Panc1 (cell line): ENCODE data around the gene CDH19. TPM values are rescaled to one million over a fixed set of nuclear protein-coding genes. Genes with fewer than 3 reads are reported as not detected.

Experiments used
- ATAC-seq: fragments of 200-7000 bp; cut with Tn5 transposase; 2 replicates; pipeline ENCODE4 v1.9.1; 2020; ENCODE audit warnings: mild to moderate bottlenecking, moderate library complexity
- BruUV-seq: library from RNA; stranded (reverse); fragments of 400-500 nt; replicated peaks from 2 replicates; lab custom pipeline; 2021; lab: Mats Ljungman, UMichigan
- CTCF ChIA-PET: fragments of 300-600 bp; sonication (Branson Sonifier 250); formaldehyde crosslinking; loops from one replicate; lab custom pipeline; 2022; ENCODE audit warnings: antibody characterized with exemption; lab: Charles Lee
- POLR2A ChIA-PET: fragments of 300-600 bp; sonication (Branson Sonifier 250); formaldehyde crosslinking; loops from one replicate; lab custom pipeline; 2022; ENCODE audit warnings: antibody characterized with exemption; lab: Charles Lee
- DNase-seq: peaks from one replicate; pipeline ENCODE4 v3.0.0-alpha.2; 2010; ENCODE audit warnings: low read depth, low spot score
- H3K27ac ChIP-seq: 2 replicates; pipeline ENCODE4 v1.5.1; 2011; ENCODE audit warnings: mild to moderate bottlenecking, low read length, inconsistent platforms
- H3K27me3 ChIP-seq: fragments of 200-500 bp; sonication (Bioruptor generic); 2 replicates; pipeline ENCODE4 v1.6.0; 2014; ENCODE audit warnings: low read length, inconsistent platforms; ENCODE audit not compliant: control insufficient read depth, insufficient read depth
- H3K36me3 ChIP-seq: fragments of 200-500 bp; sonication (Bioruptor generic); 2 replicates; pipeline ENCODE4 v1.5.1; 2014; ENCODE audit warnings: inconsistent platforms, mild to moderate bottlenecking, low read length, moderate library complexity; ENCODE audit not compliant: control insufficient read depth, insufficient read depth
- H3K4me1 ChIP-seq: 2 replicates; pipeline ENCODE4 v1.5.1; 2011; ENCODE audit warnings: inconsistent platforms, mild to moderate bottlenecking, low read length, moderate library complexity; ENCODE audit not compliant: control insufficient read depth, insufficient read depth
- H3K4me3 ChIP-seq, 2 experiments: 2 replicates each; pipeline ENCODE4 v1.5.1; 2011 to 2012; ENCODE audit warnings: low read depth in 2 of 2, low read length in 2 of 2, mild to moderate bottlenecking in 2 of 2, inconsistent platforms in 1 of 2, moderate library complexity in 1 of 2
- H3K9me3 ChIP-seq: fragments of 200-500 bp; sonication (Bioruptor generic); 2 replicates; pipeline ENCODE4 v1.5.1; 2014; ENCODE audit warnings: low read depth, mild to moderate bottlenecking, inconsistent platforms, low read length, moderate library complexity; ENCODE audit not compliant: control insufficient read depth, insufficient read depth
- CTCF ChIP-seq: fragments of 450-650 bp; IDR thresholded peaks from 2 replicates; pipeline ENCODE4 v1.5.1; 2017; ENCODE audit warnings: mild to moderate bottlenecking
- POLR2AphosphoS5 ChIP-seq: IDR thresholded peaks from 2 replicates; pipeline ENCODE4 v1.6.1; 2012; ENCODE audit warnings: mild to moderate bottlenecking, low read depth, low read length, moderate library complexity
- SIN3A ChIP-seq: IDR thresholded peaks from 2 replicates; pipeline ENCODE4 v1.6.1; 2012; ENCODE audit warnings: low read depth, mild to moderate bottlenecking, low read length, moderate library complexity, borderline replicate concordance; ENCODE audit not compliant: insufficient read depth
- TCF7L2 ChIP-seq: IDR thresholded peaks from 2 replicates; pipeline ENCODE4 v1.6.1; 2011; ENCODE audit warnings: mild to moderate bottlenecking, low read depth, low read length, inconsistent platforms
- in situ Hi-C: cut with HindIII; loops from 2 replicates; pipeline ENCODE4 v1.10.0; 2016; ENCODE audit warnings: low sequenced_read_pairs, low pct_unique_long_range_greater_than_20kb
- intact Hi-C: fragments of 100-400 bp; cut with micrococcal nuclease; formaldehyde crosslinking; loops from one replicate; pipeline ENCODE4 v1.10.0; 2022; ENCODE audit not compliant: unreplicated experiment
- total RNA-seq: library from RNA; stranded (reverse); gene quantifications from one replicate; pipeline ENCODE4 v1.2.1, GENCODE V29; 2021; ENCODE audit not compliant: unreplicated experiment
- TF ChIP-seq, protein P1 (sequence below), 2 experiments: IDR thresholded peaks; 2 replicates each; pipeline ENCODE4 v1.6.1; 2011 to 2012; ENCODE audit warnings: low read depth in 2 of 2, control low read depth in 1 of 2, low read length in 1 of 2, mild to moderate bottlenecking in 1 of 2, moderate library complexity in 1 of 2; ENCODE audit not compliant: insufficient read depth in 1 of 2

The CDH19 gene
- total RNA-seq, 1 experiment from 2014 or later, result not detected

- no peaks in the 10 kb centered on the region for H3K36me3 ChIP-seq
- no peaks in the 10 kb centered on the region for H3K4me1 ChIP-seq
- H3K4me3 ChIP-seq, result no peak overlapping the region
- no peaks in the 10 kb centered on the region for H3K27me3 ChIP-seq
- ATAC-seq (no peak), DNase-seq (no peak)
- intact Hi-C loops, result no loop called here
- POLR2A ChIA-PET, result no interaction called here
- BruUV-seq, result no TSS peak
- in situ Hi-C loops, result no loop called here
- CTCF ChIA-PET, result no interaction called here
- H3K9me3 ChIP-seq, result no peaks in the 10 kb centered on the region
- TF ChIP-seq SIN3A (no peak), TCF7L2 (no peak), CTCF (no peak)
- TF ChIP-seq, protein P1, sequence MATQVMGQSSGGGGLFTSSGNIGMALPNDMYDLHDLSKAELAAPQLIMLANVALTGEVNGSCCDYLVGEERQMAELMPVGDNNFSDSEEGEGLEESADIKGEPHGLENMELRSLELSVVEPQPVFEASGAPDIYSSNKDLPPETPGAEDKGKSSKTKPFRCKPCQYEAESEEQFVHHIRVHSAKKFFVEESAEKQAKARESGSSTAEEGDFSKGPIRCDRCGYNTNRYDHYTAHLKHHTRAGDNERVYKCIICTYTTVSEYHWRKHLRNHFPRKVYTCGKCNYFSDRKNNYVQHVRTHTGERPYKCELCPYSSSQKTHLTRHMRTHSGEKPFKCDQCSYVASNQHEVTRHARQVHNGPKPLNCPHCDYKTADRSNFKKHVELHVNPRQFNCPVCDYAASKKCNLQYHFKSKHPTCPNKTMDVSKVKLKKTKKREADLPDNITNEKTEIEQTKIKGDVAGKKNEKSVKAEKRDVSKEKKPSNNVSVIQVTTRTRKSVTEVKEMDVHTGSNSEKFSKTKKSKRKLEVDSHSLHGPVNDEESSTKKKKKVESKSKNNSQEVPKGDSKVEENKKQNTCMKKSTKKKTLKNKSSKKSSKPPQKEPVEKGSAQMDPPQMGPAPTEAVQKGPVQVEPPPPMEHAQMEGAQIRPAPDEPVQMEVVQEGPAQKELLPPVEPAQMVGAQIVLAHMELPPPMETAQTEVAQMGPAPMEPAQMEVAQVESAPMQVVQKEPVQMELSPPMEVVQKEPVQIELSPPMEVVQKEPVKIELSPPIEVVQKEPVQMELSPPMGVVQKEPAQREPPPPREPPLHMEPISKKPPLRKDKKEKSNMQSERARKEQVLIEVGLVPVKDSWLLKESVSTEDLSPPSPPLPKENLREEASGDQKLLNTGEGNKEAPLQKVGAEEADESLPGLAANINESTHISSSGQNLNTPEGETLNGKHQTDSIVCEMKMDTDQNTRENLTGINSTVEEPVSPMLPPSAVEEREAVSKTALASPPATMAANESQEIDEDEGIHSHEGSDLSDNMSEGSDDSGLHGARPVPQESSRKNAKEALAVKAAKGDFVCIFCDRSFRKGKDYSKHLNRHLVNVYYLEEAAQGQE (IDR thresholded peaks at IDR 0.05; ENCODE audit: insufficient read depth in 1 of 2, low read depth in 2 of 2, low read length in 1 of 2), result no peak
- H3K27ac ChIP-seq, result no peak overlapping the region
These were observed 50.1 kb downstream of the CDH19 start for GRCh38 chr18:66553824-66554223.

GRCh38 chr18:66550366-66550765 lies 53.5 kb downstream of the CDH19 start:
- in situ Hi-C loops (no loop called here), intact Hi-C loops (no loop called here)
- H3K9me3 ChIP-seq, result no peaks in the 10 kb centered on the region
- CTCF ChIA-PET, result no interaction called here
- no peaks in the 10 kb centered on the region for H3K4me1 ChIP-seq
- H3K27me3 ChIP-seq, result no peaks in the 10 kb centered on the region
- no peak overlapping the region for H3K4me3 ChIP-seq
- ATAC-seq (no peak), DNase-seq (no peak)
- H3K27ac ChIP-seq, result no peak overlapping the region
- TF ChIP-seq POLR2AphosphoS5, result no peak
- TF ChIP-seq, protein P1 (IDR thresholded peaks at IDR 0.05; ENCODE audit: insufficient read depth in 1 of 2, low read depth in 2 of 2, low read length in 1 of 2), result no peak
- TF ChIP-seq SIN3A, result no peak
- TF ChIP-seq CTCF, result no peak
- TF ChIP-seq TCF7L2, result no peak
- BruUV-seq, result no TSS peak
- H3K36me3 ChIP-seq, result no peaks in the 10 kb centered on the region
- POLR2A ChIA-PET, result no interaction called here
